NT2/D1 (cell line): ENCODE measurements around the gene TNFAIP2.

Experiments
- SUZ12 ChIP-seq: IDR thresholded peaks from 2 replicates; pipeline ENCODE4 v1.6.1; 2011; ENCODE audit not compliant: insufficient read length, insufficient read depth; ENCODE audit errors: extremely low read depth
- YY1 ChIP-seq: IDR thresholded peaks from 2 replicates; pipeline ENCODE4 v1.6.1; 2011; ENCODE audit not compliant: insufficient read length, insufficient read depth
- ZNF274 ChIP-seq: IDR thresholded peaks from 2 replicates; pipeline ENCODE4 v1.6.1; 2011; ENCODE audit warnings: mild to moderate bottlenecking, low read depth, low read length

GRCh38 chr14:103134919-103135318 lies 11.7 kb downstream of the TNFAIP2 start:
- TF ChIP-seq ZNF274, result no peak
- TF ChIP-seq YY1, result no peak
- no peak for TF ChIP-seq SUZ12
